Femur (tissue), 1 donor: ENCODE measurements around the gene HOXA3.

Experiments
- DNase-seq: peaks from one replicate; pipeline ENCODE4 v3.0.0-alpha.2; 2017

Gene HOXA3

DNA sequence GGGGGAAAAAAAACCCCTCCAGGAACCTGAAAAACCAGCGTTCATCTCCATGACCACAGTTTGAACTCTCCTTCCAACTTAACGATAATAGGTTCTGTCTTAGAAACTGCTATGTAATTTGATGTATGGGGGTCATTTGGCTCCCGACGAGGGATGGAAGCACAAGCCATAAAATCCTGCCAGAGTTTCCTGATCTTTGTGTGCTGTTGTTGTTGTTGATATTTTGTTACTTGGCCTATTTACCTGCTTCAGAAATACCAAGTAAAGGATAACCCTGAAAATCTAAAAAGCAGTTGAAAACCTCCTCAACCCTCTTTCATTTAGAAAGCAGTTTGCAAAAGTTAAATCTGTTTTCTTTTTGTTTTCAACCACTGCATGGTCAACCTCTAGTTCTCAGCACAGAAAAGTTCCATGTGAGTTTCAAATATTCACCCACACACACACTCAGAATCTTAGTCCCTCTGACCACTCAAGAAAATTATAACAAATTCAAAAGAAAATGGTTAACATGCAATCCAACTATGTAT lies 40.6 kb downstream of the HOXA3 start:
- DNase-seq: no peak

DNA sequence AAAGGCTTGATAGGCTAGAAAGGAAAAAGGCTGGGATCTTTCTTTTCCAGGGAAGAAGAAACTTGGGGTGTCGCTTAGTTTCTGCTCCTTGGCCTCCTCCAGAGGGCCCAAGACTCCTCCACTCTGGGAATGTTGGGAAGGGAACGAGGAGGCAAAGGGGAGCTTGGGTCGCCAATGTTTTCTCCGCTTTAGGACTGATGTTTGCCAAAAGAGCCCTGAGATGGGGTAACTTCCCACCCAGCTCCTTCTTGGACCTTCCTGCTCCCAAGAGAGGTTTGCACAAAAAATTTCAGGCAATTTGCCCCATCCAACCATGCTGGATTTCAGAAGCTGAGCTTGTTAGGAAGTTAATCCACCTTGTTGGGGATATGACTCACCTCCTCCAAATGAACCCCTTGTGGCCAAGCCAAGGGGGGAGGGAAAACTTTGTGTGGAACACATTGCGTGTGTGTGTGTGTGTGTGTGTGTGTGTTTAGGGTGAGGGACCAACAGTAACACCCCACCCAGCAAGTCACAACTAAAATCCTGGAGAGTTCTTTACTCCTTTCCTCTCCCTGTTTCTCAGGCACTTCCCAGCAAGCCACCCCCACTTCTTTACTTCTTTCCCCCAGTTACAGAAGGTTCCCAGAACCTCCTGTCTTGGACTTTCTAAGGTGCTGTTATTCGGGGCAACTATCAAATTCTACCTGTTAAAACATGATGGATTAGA lies 41.2 kb downstream of the HOXA3 start:
- peak; percentile 51 for DNase-seq

DNA sequence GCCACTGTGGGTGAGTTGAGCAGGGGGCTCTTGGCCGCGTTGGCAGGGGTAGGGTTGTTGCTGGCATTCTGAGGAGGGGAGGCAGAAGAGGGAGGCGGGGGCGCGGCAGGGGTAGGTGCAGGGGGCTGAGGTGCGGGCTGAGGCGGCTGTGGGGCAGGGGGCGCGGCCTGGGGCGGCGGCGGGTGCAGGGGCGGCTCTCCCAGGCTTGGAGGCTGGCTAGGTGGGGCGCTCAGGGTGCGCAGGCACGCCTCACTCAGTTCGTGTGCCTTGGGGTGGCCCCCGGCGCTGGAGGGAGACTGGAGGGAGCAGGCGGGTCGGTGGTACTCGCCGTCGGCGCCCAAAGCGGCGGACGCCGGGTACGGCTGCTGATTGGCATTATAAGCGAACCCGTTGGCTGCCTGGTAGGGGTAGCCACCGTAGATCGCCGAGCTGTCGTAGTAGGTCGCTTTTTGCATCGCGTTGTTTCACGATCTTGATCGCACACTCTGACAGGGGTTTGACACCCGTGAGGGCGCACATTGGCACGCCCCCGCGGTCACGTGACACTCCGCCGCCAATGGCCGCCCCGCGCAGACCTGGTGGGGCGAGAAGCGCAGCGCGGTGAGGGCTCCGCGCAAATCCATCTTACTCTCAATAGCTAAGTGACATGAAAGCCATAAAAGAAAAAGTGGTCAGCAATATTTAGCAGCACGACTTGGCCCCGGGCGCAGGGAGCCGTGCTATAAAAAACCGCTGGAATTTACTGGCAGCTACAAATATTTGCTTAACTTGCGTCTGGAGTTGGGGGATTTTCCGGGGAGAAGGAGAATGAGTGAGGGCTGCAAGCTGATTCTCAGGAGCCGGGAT lies 42.0 kb downstream of the HOXA3 start:
- DNase-seq: peak; percentile 75

DNA sequence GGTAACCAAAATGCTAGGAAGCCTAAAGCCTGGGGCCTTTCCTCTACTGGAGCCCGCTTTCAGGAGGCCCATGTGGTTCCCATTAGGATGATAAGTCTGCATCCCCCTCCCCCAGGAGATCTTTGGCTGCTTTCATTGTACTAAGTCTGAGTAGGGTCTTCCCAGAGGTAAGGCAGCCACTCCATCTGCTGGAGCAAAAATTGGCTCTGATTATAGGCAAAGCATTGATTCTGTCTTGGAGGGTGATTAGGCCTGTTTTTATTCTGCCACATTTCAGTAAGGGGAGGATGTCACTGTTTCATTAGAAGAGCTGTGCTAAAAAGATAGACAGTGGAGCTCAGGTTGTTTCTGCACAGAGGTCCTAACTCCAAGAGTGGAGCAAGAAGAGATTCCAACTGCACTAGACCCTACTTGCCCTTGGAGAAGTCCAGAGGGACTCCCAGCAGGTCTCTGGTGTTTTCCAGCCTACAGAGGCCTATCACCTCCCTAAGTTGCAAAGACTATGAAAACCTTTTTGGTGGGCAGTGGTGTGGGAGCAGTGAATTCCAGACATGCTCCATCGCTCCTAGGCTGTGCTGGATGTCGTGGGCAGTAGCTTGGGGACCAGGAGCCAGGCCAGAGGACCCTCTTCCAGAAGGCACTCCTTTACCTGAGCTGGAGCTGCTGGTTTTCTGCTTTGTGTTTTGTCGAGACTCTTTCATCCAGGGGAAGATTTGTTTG lies 42.8 kb downstream of the HOXA3 start:
- DNase-seq: peak; percentile 31

DNA sequence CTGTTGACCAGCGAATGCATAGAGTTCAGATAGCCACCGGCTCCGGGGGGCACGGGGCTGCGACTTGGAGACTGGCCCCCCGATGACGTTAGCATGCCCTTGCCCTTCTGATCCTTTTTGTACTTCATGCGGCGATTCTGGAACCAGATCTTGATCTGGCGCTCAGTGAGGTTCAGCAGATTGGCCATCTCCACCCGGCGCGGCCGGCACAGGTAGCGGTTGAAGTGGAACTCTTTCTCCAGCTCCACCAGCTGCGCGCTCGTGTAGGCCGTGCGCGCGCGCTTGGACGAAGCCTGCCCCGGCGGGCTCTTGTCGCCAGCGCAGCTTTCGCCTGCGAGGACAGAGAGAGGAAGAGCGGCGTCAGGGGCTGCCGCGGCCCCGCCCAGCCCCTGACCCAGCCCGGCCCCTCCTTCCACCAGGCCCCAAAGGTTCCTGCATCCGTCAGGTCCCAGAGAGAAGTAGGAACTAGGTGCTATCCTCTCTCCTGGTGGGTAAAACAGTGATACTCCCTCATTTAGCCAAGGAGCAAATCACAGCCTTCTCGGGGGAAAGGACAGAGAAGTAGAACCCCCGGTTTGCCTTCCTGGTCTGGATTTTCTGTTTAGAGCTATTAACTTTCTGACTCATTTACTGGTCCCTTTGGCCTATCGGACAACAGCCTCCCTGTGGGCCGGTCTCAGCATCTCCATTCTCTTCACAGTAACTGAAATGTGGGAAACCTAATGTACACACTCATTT lies 43.8 kb downstream of the HOXA3 start:
- DNase-seq: peak; percentile 37

DNA sequence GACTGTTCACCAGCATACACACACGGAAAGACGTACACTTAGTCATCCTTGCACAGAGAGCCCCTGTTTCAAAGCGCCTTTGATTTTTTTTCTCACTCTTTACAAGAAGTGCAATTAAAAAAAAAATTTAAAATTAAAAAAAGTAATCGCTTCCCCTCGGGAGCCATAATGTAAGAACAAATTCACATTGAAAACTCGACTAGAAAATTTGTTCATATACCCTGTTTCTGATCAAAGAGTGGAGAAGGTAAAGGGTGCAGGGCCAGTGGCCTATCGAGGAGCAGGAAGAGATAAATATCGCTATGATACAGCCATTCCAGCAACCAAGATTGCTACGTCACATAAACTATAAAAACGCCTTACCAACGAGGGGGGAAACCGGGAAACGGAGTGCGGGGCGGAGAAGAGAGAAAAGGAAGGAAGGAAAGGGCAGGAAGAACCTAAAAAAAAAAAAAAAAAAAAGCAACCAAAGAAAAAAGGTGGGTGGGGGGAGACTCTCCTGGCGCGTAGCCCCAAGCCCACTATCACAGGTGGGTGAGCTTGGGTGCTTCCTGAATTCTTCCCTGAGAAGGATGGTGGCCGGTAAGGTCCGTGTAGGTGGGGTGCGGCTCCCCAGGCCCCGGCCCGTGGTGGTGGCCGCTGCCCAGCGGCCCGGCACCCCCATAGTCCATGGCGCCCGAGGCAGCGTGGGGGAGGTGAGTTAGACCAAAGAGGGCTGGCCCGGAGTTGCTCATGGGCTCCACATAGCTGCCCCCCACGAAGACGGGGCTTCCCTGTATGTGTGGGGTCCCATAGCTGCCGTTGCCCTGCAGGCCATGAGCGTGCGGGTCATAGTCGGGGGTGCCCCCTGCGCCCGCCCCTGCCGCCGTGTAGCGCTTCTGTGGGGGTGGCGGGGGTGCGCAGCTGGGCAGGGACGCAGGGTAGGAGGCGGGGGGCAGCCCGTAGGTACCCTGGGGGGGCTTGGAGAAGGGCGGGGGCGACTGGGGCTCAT lies 44.7 kb downstream of the HOXA3 start:
- DNase-seq: no peak

DNA sequence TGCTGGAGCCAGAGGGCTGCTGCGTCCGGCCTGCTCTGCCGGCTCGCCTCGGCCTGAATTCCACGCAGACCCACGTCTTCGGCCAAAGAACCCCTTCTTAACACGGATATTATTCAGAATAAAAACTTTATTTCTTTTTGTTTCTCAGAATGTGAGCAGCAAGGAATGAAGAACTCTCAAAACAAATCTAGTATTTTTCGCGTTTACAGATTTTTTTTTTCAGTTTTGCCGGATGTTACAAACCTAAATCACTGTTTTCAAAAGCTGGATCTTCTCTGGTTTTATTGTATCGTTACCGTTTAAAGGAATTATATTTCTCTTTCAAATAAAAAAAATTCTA lies 45.5 kb downstream of the HOXA3 start:
- DNase-seq: no peak

DNA sequence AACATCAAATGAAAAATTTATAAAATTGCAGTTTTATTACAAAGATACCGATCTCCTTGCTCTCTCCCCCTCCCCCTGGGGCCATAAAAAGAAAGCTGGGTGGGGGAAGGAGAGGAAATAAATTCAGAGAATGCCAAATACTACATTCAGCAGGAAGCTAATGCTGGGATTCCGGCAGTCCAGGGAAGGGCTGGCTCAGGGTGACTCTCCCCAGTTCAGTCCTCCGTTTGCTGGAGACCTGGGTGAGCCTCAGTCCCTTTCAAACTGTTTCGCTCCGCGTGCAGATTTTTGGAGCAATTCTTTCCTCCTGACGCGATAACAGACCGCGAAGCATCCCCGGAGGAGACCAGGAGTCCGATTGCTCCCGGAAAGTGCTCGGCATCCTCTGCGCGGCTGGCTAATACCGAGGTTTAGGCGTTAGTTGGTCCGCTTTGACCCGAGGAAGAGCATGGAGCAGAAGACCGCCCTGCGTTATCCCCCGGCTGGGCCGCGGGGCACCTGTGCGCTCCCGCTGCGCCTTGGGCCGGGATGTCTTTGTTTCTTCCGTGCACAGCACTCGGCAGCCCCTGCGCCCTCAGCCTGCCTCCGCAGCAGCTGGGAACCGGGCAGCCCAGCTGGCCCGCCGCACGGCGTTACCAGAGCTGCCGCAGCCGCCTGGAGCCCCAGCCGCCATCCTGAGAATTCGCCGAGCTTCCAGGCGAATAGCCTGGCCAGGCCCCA lies 46.0 kb downstream of the HOXA3 start:
- peak; percentile 48 for DNase-seq

DNA sequence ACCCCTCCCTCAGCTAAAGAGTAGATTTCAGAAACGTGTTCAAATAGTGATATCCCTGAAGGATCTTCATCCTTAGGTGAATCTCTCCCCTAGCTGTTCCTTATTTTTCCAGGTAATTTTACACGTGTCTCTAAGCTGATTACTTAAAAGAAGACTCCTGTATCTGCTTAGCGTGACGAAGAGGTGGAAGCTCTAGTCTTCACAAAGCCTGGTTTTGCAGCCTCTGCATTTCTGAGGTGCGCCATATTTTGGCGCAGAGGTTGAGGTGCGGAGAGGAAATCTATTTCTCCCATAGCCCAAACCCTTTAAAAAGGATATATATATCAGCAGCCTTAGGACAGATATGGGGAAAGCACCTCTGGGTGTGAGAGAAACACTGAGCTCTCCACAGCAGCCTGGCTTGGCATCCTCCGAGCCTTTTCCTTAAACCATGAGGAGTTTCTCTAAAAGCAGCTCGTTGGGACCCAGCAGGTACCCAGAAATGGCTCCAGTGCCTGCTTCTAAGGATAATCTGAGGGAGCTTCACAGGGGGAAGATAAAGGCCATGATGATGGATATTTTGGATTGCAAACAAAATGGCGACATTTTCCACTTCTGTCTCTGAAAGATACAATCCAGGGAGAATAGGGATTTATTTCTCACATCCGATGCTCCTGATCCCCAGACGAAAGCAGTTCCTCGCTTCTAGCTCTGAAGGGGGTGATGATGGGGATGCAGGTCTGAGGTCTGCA lies 46.9 kb downstream of the HOXA3 start:
- no peak for DNase-seq

DNA sequence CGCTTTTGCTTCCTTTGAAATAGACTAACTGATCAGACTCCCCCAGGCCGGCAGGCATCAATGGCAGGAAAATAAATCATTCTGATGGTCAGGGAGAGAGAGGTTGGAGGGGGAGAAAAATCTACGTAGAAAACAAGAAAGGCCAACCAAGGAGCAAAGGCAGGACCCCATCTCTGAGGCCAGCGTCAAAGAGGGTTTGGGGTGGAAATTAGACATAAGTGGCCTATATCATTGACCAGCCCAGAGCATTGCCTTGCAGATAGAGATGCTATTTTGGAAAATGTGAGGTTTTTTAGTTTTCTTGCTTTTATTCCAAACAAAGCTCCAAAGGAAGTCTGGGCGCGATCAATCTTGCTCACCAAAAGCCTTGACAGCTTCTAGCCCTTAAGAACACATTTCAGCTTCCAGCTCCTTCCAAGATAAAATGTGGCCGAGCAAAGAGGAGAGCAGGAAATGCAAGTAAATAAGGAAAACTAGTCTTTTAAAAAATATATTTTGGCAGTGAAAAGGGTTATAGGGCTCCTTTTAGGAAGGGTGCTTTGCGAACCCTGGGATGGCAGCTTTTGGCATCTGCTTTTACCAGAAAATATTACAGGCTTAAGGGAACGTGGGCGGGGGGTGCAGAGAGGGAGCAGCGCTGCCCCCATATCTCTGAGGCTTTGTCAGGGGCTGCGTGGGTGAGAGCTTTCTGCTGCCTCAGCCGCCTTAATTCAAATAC lies 47.9 kb downstream of the HOXA3 start:
- DNase-seq: peak; percentile 41

DNA sequence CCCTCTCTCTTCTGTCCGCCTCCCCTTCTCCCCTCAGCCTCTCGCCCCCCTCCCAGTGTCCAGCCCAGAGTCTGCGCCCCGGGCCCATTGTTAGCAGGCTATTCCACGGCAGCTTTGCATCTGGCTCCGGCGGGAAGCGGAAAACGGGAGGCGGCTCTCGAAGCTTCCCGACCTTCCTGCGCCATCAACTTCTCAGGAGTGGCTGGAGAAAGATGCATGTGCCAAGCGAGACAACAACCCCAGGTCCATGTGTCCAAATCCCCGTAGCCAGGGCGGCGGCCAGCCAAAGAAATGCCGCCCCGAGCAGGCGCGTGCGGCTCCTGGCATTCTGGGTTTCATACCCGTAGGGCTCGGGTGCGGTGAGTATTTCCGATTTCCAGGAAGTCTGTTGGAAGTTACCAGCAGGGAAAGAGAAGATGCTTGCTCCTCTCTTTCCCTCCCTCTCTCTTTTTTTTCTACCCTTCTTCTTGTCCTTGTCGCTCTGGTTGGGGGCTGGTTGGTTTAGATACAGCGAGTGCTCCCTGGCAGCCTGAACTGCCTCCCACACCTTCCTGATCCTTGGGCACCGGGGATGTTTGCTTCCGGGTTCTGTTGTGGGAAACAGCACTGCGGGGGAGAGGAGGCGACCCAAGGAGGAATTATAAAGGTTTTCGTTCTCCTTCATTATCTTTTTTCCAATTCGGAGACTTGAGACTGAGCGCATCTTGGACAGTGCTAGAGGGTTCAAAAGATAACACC lies 48.7 kb downstream of the HOXA3 start:
- peak; percentile 33 for DNase-seq

DNA sequence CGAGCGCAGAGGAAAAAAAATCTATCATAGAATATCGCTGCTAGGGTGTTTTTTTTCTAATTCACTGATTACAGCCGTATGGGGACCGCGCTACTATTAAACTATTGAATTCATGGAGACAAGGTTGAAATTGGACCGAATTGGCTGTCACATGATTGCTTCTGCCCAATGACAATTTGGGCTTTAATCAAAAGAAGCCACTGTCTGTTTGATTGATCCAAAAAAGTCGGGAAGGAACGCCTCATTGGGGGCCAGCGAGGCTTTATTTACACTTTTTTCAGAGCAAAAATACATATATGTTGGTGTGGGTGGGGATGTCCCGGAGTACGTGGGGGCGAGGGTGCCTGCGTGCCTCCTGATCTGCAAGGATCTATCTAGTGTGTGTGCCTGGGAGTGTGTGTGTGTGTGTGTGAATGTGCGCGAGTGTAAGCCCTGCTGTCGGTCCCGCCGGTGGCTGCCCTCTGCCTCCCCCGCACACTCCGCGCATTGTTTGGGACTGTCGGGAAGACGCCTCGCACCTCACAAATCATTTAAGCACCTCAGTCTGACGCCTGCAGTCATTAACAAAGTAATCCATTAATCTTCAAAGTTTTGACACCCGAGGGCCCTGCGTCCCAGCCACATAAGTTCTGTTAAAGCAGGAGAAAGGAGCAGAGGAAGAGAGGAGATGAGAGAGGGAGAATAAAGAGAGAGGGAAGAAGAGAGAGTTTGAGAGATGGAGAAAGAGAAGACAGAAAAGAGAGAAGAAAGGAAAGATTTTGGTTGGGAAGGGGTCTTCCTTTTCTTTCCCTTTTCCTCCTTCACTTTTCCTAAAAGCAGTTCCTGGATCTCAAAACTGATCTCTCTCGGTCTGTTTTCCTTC lies 49.6 kb downstream of the HOXA3 start, which contains the start of gene HOXA2:
Gene HOXA2, minus strand, starts transcription at position 103 of the 862 bp plus-strand sequence. CDS start 183 bp downstream, outside the sequence.
- no peak for DNase-seq

DNA sequence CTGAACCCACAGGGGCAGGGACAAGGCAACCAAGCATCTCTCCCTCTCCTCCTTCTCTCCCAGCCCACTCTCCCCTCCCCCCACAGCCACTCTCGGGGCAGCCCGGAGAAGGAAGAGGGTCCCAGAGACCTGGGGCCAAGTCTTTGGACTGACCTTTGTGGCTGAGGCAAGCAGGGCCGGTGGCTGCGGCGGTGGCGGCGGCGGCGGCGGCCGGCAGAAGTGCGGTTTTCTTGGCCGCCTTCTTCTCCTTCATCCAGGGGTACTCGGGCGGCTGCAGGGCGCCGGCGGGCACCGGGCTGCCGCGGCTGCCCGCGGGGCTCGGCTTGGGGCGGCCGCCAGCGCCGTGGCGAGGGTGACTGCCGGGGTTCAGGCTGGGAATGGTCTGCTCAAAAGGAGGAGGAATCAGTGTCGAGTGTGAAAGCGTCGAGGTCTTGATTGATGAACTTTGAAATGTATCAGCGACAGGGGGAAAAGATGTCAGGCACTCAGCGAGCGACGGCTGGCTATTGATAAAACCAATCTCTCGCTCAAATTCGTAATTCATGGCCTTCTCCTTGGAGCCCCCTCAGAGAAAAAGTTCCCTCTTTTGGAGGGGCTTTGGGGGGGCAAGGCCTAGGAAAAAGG lies 50.3 kb downstream of the HOXA3 start:
- DNase-seq: peak; percentile 24

DNA sequence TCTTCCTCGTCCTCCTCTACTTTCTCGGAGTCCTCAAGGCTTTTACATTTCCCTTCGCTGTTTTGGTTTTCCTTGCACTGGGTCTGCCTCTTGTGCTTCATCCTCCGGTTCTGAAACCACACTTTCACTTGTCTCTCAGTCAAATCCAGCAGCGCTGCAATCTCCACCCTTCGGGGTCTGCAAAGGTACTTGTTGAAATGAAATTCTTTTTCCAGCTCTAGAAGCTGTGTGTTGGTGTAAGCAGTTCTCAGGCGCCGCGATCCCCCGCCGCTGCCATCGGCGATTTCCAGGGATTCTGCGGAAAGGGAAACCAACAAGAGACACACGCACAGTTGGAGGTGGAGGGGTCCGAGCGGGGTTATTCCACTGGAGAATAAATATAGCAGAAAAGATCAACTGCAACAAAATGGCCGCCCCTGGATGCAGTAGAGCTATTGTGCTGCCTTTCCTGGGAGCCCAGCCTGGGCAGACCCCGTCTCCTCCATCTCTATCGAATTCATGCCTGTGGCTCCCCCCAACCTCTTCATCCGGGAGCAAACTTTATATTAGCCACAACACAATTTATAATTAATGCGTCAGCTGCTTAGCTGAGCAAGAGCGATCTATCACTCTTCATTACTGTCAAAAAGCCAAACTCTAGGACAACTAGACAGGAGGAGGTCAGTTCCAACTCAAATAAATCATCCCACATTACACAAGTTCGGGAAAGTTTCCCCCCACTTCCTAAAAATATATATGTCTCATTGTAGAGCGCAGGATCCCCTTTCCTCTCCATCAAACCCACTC lies 51.0 kb downstream of the HOXA3 start:
- DNase-seq: peak; percentile 32

DNA sequence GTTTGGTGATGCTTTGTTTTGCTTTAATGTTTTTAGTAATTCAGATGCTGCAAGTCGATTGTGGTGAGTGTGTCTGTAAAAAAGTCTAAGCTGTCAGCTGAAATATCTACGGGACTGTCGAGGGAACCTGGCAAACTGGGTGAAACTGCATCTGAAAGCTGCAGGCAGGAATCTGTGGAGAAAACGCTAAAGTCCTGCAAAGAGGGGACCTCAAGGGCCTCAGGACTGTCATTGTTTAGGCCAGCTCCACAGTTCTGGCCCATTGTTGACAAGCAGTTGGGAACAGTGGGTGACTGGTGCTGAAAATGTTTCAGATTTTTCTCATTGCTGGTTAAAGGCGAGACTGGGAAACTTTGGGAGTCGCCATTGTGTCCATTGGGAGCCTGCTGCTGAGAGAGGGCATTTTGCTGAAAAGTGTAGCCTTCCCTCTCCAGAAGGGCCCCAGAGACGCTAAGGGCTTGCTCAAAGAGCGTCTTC lies 51.7 kb downstream of the HOXA3 start:
- DNase-seq: no peak
